HG02588 (cell line): ENCODE results near the gene SCAND1.
"Not testable (repeated sequence)": the region's sequence is repeated elsewhere in the genome, so short reads cannot be mapped to it uniquely, and the experiment has no call there.

ENCODE experiments used
- ATAC-seq: cut with Tn5 transposase; IDR thresholded peaks from one replicate; pipeline ENCODE4 v1.9.1; 2021; ENCODE audit warnings: mild to moderate bottlenecking, moderate library complexity; ENCODE audit not compliant: unreplicated experiment

SCAND1 gene

DNA sequence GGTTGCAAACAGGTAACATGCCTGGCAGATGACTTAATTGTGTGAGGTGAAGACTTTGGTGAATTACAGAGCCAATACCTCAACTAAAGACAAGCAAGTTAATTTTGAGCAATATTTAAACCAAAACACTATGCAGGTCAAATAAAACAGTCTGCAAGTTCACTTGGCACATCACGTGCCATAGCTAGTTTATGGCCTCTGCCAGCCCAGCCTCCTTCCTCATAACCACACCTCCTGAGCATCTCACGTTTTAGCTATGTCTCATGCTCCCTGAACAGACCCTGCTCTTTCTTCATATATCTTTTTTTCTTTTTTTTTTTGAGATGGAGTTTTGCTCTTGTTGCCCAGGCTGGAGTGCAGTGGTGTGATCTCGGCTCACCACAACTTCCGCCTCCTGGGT lies 9.6 kb upstream of the SCAND1 start:
- no peak for ATAC-seq

DNA sequence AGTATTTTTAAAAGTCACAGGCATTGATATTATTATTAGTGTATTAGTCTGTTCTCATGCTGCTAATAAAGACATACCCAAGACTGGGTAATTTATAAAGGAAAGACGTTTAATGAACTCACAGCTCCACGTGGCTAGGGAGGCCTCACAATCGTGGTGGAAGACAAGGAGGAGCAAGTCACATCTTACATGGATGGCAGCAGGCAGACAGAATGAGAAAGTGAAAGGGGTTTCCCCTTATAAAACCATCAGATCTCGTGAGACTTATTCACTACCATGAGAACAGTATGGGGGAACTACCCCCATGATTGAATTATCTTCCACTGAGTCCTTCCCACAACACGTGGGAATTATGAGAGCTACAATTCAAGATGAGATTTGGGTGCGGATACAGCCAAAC lies 5.0 kb upstream of the SCAND1 start:
- ATAC-seq = not testable (repeated sequence)

DNA sequence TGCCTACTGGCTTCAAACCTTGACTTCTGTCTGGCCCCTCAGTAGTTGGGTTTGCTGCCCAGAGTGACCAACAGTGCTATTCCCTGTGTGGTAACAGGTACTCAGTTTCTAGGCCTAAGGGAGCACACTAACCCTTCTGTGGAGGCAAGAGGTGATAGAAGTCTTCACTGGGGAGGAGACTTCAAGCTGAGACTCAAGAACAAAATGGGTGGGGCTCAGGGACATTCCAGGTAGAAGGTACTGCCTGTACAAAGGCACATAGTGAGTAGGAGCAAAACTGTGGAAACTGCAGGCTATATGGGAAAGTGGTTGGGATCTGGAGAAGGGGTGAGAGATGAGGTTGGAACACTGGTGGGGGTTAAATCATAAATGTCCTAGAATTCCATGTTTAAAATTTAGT lies 2.3 kb upstream of the SCAND1 start:
- ATAC-seq = no peak

GRCh38 chr20:35954907-35955251 lies 577 bp upstream of the SCAND1 start:
- no peak for ATAC-seq

DNA sequence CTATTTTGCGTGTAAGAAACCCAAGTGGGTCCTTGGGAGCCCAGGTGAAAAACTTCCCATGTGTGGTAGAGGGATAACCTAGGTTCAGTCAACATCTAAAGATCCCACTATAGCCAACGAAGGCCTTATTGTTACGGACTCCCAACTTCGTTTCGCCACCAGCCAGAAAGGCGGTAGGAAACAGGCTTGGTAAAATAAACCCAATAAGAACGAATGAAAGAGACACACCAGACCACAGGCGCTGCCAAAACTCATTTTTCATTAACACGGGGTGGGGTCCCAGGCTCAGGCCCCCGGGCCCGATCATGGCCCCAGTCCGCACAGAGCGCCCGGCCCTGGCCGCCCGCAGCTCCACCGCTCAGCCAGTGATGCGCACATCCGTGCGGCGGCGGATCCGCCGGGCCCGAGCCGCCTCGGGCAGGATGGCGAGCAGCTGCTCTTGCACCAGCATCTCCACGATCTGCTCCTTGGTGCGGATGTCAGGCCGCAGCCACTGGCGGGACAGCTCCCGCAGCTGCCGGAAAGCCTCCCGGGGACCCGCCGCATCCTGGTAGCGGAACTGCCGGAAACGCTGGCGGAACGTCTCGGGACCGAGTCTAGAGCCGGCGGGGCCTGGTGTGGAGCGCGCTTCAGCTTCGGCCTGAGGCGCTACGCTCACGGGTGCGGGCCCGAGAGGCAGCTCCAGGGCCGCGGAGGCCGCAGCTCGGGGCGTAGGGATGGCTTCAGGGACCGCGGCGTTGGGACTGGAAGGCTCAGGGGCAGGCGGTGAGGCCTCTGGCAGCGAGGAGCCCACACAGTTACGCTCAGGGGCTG lies 709 bp downstream of the SCAND1 start:
- peak; percentile 34 for ATAC-seq

- no peak for ATAC-seq
Measured at GRCh38 chr20:35952480-35953386, 1.6 kb downstream of the SCAND1 start.

DNA sequence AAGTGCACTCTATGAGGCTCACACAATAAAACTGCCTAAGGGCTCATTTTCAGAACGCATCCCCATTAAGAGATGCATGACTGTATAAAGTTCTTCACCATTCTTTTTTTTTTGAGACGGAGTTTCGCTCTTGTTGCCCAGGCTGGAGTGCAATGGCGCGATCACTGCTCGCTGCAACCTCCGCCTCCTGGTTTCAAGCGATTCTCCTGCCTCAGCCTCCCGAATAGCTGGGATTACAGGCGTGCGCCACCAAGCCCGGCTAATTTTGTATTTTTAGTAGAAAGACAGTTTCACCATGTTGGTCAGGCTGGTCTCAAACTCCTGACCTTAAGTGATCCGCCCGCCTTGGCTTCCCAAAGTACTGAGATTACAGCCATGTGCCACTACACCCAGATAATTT lies 2.2 kb downstream of the SCAND1 start:
- not testable (repeated sequence) for ATAC-seq

DNA sequence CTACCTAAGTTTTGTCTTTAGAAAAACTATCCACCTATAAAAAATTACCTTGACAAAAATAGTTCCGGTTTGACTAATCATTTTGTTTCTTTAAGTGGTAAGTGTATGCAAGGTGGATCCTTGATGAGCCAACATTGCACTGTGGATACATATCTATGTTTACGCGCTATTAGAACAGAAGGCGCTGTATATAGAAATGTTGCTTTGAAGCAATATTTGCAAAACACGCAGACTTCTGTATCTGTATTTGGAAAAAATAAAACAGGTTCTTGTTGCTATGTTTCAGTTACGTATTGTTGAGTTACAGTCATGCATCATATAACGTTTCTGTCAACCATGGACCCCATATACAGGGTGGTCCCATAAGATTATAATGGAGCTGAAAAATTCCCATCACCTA lies 4.2 kb downstream of the SCAND1 start:
- no peak for ATAC-seq

- no peak for ATAC-seq
Measured at GRCh38 chr20:35947907-35948306, 6.4 kb downstream of the SCAND1 start.

DNA sequence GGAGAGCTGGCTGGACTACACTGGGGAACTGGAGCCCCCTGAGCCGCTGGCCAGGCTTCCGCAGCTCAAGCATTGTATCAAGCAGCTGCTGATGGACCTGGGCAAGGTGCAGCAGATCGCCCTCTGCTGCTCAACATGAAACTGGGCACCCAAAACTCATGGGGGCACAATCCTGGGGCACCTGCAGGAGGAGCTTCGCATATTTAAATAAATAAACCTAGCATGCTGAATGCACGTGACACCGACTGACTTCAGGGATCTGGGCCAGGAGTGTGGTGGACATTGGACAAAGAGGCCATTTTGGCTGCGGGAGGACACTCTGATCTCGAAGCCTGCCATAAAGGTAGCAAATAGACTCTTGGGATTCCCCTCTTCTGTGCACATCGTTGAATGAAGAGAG lies 6.8 kb downstream of the SCAND1 start:
- no peak for ATAC-seq

DNA sequence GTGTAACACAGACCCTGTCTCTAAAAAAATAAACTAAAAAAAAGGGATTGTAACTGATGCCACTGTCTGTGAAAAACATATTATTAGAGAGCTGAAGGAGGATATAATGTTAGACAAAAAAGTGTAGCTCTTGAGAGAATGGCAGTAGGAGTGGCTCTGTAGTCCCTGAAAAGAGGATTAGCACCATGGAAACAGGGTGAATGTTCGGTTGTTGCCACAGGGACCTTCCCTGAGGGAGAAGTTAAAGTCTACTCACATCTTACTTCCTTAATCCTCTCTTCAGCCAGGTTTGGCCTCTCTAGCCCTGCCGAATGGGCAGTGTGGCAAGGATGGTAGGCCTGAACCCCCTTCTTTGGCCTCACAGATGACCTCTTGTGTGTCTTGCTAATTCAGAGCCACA lies 12.1 kb downstream of the SCAND1 start:
- ATAC-seq = no peak

DNA sequence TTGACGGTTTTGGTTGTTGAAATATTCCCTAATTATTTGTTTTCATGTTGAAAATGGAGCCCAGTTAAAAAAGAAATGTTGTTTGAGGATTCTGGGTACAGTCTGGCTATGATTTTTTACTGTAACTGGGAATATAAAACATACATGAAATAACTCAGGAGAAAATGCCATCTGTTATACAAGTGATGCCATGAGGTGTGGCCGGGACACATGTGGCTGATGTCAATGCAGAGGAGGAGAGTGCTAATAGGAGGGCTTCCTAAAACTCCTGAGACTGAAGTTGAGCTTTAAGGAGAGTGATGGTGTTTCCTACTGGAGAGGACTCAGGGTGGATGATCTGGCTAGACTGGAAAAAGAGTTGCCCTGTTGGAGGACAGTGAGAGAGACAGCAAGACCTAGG lies 12.7 kb downstream of the SCAND1 start:
- no peak for ATAC-seq

DNA sequence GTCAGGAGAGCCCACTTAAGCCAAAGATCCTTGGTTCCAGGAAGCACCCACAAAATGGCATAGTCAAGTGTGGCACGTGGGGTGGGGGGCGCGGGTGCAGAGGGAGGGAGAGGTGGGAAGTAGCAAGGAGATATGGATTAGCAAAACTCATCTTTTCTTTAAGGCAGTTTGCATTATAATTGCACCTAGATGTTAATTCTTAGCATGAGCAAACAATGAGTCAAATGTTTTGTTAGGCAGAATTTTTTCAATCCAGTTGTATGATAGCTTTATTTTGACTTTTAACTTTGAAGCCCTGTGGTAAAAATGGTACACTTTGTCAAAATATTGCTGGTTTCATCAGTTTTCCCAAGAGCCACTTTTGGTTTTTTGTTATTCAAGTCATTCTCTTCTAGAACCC lies 15.0 kb downstream of the SCAND1 start:
- ATAC-seq = no peak

GRCh38 chr20:35934050-35934449 lies 20.3 kb downstream of the SCAND1 start:
- ATAC-seq = no peak

DNA sequence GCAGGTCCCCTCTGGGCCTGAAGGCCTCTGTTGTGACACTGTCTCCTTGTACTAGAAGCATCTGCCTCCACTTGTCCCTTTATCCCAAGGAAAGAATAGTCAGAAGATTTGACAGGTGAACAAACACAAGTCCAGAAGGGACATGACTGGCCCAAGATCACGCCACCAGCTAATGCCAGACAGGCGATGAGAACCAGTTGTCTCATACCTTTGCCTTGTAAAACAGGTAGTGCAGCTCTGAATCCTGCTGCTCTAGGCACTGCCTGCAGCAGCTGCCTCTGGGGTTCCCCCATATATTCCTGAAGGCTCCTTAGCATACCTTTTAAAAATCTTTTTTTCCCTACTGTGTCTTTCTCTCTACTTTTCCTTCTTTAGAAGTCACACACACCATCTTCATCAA lies 25.0 kb downstream of the SCAND1 start:
- ATAC-seq = no peak

DNA sequence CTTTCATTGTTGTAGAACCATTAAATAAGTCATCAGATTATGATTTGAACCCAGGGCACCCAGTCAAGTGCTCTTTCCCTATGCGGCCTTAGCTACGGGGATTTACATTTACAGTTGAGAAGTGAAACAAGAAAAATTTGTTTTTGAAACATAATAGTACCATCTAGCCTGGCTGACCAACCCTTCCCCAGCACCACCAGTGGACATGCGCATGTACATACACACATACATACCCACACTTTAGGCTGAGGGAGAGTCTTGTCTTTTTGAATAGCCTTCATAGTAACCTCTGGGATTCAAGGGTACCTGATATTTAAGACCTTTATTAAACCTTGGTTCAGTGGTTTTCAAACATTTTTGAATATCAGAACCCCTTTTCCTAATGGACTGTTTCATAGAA lies 33.8 kb downstream of the SCAND1 start:
- ATAC-seq = no peak

DNA sequence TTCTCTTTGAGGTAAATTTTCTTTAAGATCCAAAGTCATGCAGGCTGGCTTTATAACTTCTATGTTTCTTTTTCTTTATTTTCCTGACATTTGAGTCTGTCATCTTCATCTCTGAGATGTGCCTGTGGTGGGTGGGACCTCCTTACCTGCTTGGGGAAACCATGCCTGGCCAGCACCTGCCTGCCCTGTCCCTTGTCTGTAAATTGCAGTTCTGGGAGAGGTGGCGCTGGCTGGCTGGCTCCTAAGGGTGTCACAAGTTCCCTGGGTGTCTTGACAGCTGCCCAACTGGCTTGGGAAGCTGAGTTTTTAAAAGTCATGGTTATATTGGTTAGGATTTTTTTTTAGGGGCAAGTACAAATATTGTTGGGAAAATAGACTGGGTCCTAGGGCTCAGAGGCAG lies 36.3 kb downstream of the SCAND1 start:
- no peak for ATAC-seq

- no peak for ATAC-seq
Measured at GRCh38 chr20:35917077-35917476, 37.2 kb downstream of the SCAND1 start.

- no peak for ATAC-seq
Measured at GRCh38 chr20:35912881-35913280, 41.4 kb downstream of the SCAND1 start.

GRCh38 chr20:35910254-35910653 lies 44.0 kb downstream of the SCAND1 start:
- no peak for ATAC-seq

DNA sequence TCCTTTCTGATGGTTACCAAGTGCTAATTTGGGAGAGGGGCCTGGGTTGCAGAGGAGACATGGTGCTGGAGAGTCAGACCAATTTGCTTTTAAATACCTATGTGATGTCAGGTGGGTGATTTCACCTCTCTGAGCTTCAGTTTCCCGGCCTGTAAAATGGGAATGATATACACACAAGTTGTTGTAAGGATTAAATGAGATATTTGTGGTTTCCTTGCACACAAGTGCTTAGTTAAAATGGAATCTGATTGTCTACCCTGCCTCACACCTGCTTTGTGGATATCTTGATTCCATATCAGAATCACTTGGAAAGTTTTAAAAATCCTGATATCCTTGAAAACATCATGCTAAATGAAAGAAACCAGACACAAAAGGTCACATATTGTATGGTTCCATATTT lies 44.5 kb downstream of the SCAND1 start:
- ATAC-seq = no peak

GRCh38 chr20:35909176-35909575 lies 45.1 kb downstream of the SCAND1 start:
- ATAC-seq = no peak
